Right lobe of liver (tissue), 6 donors: Measurements from ENCODE around the gene AKNA. TPM values are rescaled to one million over a fixed set of nuclear protein-coding genes. Genes with fewer than 3 reads are reported as not detected.

Experiments
- ATAC-seq, 4 donors: fragments of 200-7000 bp; cut with Tn5 transposase; one replicate each; pipeline ENCODE4 v1.9.1; 2020; ENCODE audit warnings: mild to moderate bottlenecking in 4 of 4, moderate library complexity in 4 of 4
- DNase-seq, 3 donors: peaks; one replicate each; pipeline ENCODE4 v3.0.0-alpha.2; 2020
- H3K27ac ChIP-seq, 3 donors: fragments of 200-600 bp; one replicate each; pipeline ENCODE4 v1.8.0; 2022
- H3K27me3 ChIP-seq, 2 donors: fragments of 200-600 bp; one replicate each; pipeline ENCODE4 v1.8.0; 2022
- H3K36me3 ChIP-seq, 4 donors: fragments of 200-600 bp; sonication (generic) in 1 of 4; one replicate each; pipeline versions ENCODE4 v1.5.1 to v1.8.0; 2017 to 2022; ENCODE audit warnings: control low read depth in 1 of 4
- H3K4me1 ChIP-seq, 4 donors: fragments of 200-600 bp; sonication (generic) in 1 of 4; one replicate each; pipeline versions ENCODE4 v1.5.1 to v1.8.0; 2017 to 2022; ENCODE audit warnings: control low read depth in 1 of 4
- H3K4me3 ChIP-seq, 3 donors: fragments of 200-600 bp; one replicate each; pipeline ENCODE4 v1.8.0; 2022
- H3K9me3 ChIP-seq, 4 donors: fragments of 200-600 bp; sonication (generic) in 1 of 4; one replicate each; pipeline versions ENCODE4 v1.5.1 to v1.8.0; 2017 to 2022; ENCODE audit warnings: control low read depth in 1 of 4
- CTCF ChIP-seq, 4 donors: fragments of 200-600 bp in 3 of 4; fragments of 450-650 bp in 1 of 4; IDR thresholded peaks; one replicate each; pipeline versions ENCODE4 v1.5.1 to v1.8.0; 2016 to 2022; ENCODE audit warnings: antibody characterized with exemption in 4 of 4, mild to moderate bottlenecking in 2 of 4
- POLR2A ChIP-seq: fragments of 450-650 bp; IDR thresholded peaks from one replicate; pipeline ENCODE4 v1.6.1; 2017; ENCODE audit warnings: antibody characterized with exemption, mild to moderate bottlenecking
- WGBS: methylation state at CpG from one replicate; pipeline ENCODE4 v1.1.6; 2018; ENCODE audit warnings: low coverage, low lambda C conversion rate; ENCODE audit not compliant: insufficient coverage; ENCODE audit errors: missing lambda C conversion rate; 5-methylcytosine and 5-hydroxymethylcytosine counted together
- intact Hi-C, 2 donors: fragments of 100-400 bp; cut with DNase I; formaldehyde crosslinking; loops; one replicate each; pipeline versions ENCODE4 v1.11.2 to v1.14.1; 2022
- total RNA-seq, 6 experiments: library from RNA; depleted of rRNA in 2 of 6; stranded (reverse); fragments of >200 nt in 2 of 6; fragmentation: NEBNext Ultra II Directional in 3 of 6; extraction: Animal tissue kit (Norgen Biotek cat#: 25700) in 3 of 6; gene quantifications; one replicate each; pipeline versions ENCODE4 v1.1.0 to v1.2.4, GENCODE V29; 2016 to 2023
- donor health status: DM: no; HTN: yes; CAD: no.
- donor health status: DM: no; HTN: no; CAD: no.
- donor health status: DM: no; HTN: no; CAD: no.
- donor health status: DM: no; HTN: yes; CAD: no.
- donor health status: DM: no; HTN: yes; CAD: no.

AKNA gene
- total RNA-seq, 6 experiments from 2014 or later = 4.7 to 15.1 (median 9.8) TPM

- ATAC-seq (no peak), DNase-seq (no peak)
- no peaks in the 10 kb centered on the region for H3K4me1 ChIP-seq
- H3K36me3 ChIP-seq = peaks cover 0 to 82% (median 44%) of the 10 kb centered on the region in 4 donors
- no peak overlapping the region for H3K27ac ChIP-seq
- TF ChIP-seq POLR2A (no peak), CTCF (IDR thresholded peaks at IDR 0.05) (no peak)
- 80% methylated on average over 1 of the region's 6 CpGs for WGBS
- no peaks in the 10 kb centered on the region for H3K27me3 ChIP-seq
- no peak overlapping the region for H3K4me3 ChIP-seq
- no peaks in the 10 kb centered on the region for H3K9me3 ChIP-seq
- intact Hi-C loops = no loop called here
These were observed 31.0 kb downstream of the AKNA start for GRCh38 chr9:114356792-114357191.

GRCh38 chr9:114355821-114356220, 32.0 kb downstream of the AKNA start:
- no peak for ATAC-seq
- Histone ChIP-seq H3K4me1 (peaks cover 0 to 6% (median 0%) of the 10 kb centered on the region in 4 donors), H3K4me3 (no peak overlapping the region), H3K27ac (no peak overlapping the region), H3K27me3 (no peaks in the 10 kb centered on the region), H3K9me3 (no peaks in the 10 kb centered on the region), H3K36me3 (peaks cover 0 to 75% (median 38%) of the 10 kb centered on the region in 4 donors)
- TF ChIP-seq CTCF (IDR thresholded peaks at IDR 0.05) (no peak), POLR2A (no peak)
- DNase-seq = no peak
- 73% methylated on average over 4 of the region's 6 CpGs for WGBS
- intact Hi-C loops = no loop called here

- WGBS = 80% methylated on average over 4 of the region's 4 CpGs
- H3K27ac ChIP-seq = no peak overlapping the region
- ATAC-seq = no peak
These were observed 35.9 kb downstream of the AKNA start for GRCh38 chr9:114351932-114352331.

GRCh38 chr9:114350636-114351401, 37.0 kb downstream of the AKNA start:
- intact Hi-C loops = no loop called here
- 75% methylated on average over 9 of the region's 16 CpGs for WGBS
- TF ChIP-seq POLR2A = no peak
- TF ChIP-seq CTCF (IDR thresholded peaks at IDR 0.05) = no peak
- peaks cover 7 to 66% (median 29%) of the 10 kb centered on the region in 4 donors for H3K36me3 ChIP-seq
- H3K27ac ChIP-seq = no peak overlapping the region
- H3K4me3 ChIP-seq = no peak overlapping the region
- ATAC-seq (peak; percentile 22 to 75 (median 34)), DNase-seq (no peak)
- H3K9me3 ChIP-seq = no peaks in the 10 kb centered on the region
- peaks cover 0 to 6% (median 0%) of the 10 kb centered on the region in 4 donors for H3K4me1 ChIP-seq
- H3K27me3 ChIP-seq = no peaks in the 10 kb centered on the region

More at GRCh38 chr9:114351932-114352331, 35.9 kb downstream of the AKNA start:
- DNase-seq = no peak
- TF ChIP-seq POLR2A (no peak), CTCF (IDR thresholded peaks at IDR 0.05) (no peak)
- peaks cover under 1 to 66% (median 26%) of the 10 kb centered on the region in 4 donors for H3K36me3 ChIP-seq
- intact Hi-C loops = no loop called here
- peaks cover 0 to 6% (median 0%) of the 10 kb centered on the region in 4 donors for H3K4me1 ChIP-seq
- H3K4me3 ChIP-seq = no peak overlapping the region
- H3K9me3 ChIP-seq = no peaks in the 10 kb centered on the region
- no peaks in the 10 kb centered on the region for H3K27me3 ChIP-seq
